Measurements from ENCODE around the gene ABCA1. TPM values are rescaled to one million over a fixed set of nuclear protein-coding genes. Genes with fewer than 3 reads are reported as not detected.
"Not testable (repeated sequence)": the region's sequence is repeated elsewhere in the genome, so short reads cannot be mapped to it uniquely, and the experiment has no call there.

Gene ABCA1
- 1 to 10 TPM in 1 of 2 experiments, under 1 TPM in 1; 0.80 to 1.2 TPM for total RNA-seq
- 1 to 10 TPM in 1 of 2 donors, under 1 TPM in 1; 0.57 to 1.0 TPM for polyA plus RNA-seq

GRCh38 chr9:104927912-104928740 is at the start of gene ABCA1:
TSS of gene ABCA1 (minus strand) at chr9:104928155. CDS start at chr9:104903679, 24,476 bp downstream.
- Mint-ChIP-seq H3K27ac (peak within 1 kb of the TSS in 6 of 7 donors; percentile 60 to 92 (median 80)), H3K36me3 (no peaks in the 10 kb centered on the region), H3K4me3 (peak within 1 kb of the TSS; percentile 90 to 94 (median 91)), H3K27me3 (peaks cover 0 to 14% of the 10 kb centered on the region in 2 donors), H3K4me1 (peaks cover 4 to 19% (median 10%) of the 10 kb centered on the region in 4 donors), H3K9me3 (no peaks in the 10 kb centered on the region)
- Histone ChIP-seq H3K27ac (ENCODE audit: low read depth, low read length) (no peak within 1 kb of the TSS), H3K27me3 (ENCODE audit: insufficient read depth, low read length) (no peaks in the 10 kb centered on the region), H3K36me3 (ENCODE audit: insufficient read depth, low read length) (no peaks in the 10 kb centered on the region), H3K4me3 (ENCODE audit: low read length in 2 of 2) (peak within 1 kb of the TSS; percentile 62 to 69), H3K4me1 (ENCODE audit: insufficient read depth, low read length) (peaks cover 23% of the 10 kb centered on the region), H3K9me3 (ENCODE audit: control insufficient read depth in 1 of 2, low read length in 2 of 2) (no peaks in the 10 kb centered on the region)
- ChIA-PET POLR2A (ENCODE audit: partially characterized antibody) (interaction anchor here (0.6 to 1.5 kb wide), 3 partner anchors 40 to 485 kb away, joined by 3 to 5 read pairs (median 4); no protein-coding TSS in a partner anchor), CTCF (ENCODE audit: partially characterized antibody) (interaction anchor here (0.8 to 4.0 kb wide), 4 partner anchors 16 to 228 kb away, joined by 3 to 28 read pairs (median 3); no protein-coding TSS in a partner anchor)
- DNase-seq, result peak; percentile 56 to 83 (median 65)
- intact Hi-C loops (cut with micrococcal nuclease), result loop anchor here (1.0 to 2.0 kb wide), 3 partner anchors 40 to 317 kb away; partner anchors contain the start of gene SLC44A1

GRCh38 chr9:104977580-104977979 is 49.6 kb upstream of the ABCA1 start:
- ChIA-PET CTCF (ENCODE audit: partially characterized antibody) (no interaction called here), POLR2A (ENCODE audit: partially characterized antibody) (no interaction called here)
- H3K9me3 ChIP-seq (ENCODE audit: control insufficient read depth in 1 of 2, low read length in 2 of 2), result no peaks in the 10 kb centered on the region
- peaks cover 4 to 5% of the 10 kb centered on the region in 2 donors for H3K27me3 Mint-ChIP-seq
- H3K27ac ChIP-seq (ENCODE audit: low read depth, low read length), result no peak overlapping the region
- intact Hi-C loops (cut with micrococcal nuclease), result no loop called here
- no peaks in the 10 kb centered on the region for H3K36me3 Mint-ChIP-seq
- peaks cover 0 to 8% (median 5%) of the 10 kb centered on the region in 4 donors for H3K4me1 Mint-ChIP-seq
- H3K4me1 ChIP-seq (ENCODE audit: insufficient read depth, low read length), result no peaks in the 10 kb centered on the region
- H3K9me3 Mint-ChIP-seq, result no peaks in the 10 kb centered on the region
- H3K27ac Mint-ChIP-seq, result no peak overlapping the region
- no peaks in the 10 kb centered on the region for H3K27me3 ChIP-seq (ENCODE audit: insufficient read depth, low read length)
- no peak overlapping the region for H3K4me3 Mint-ChIP-seq
- DNase-seq, result no peak
- no peak overlapping the region for H3K4me3 ChIP-seq (ENCODE audit: low read length in 2 of 2)
- H3K36me3 ChIP-seq (ENCODE audit: insufficient read depth, low read length), result no peaks in the 10 kb centered on the region

- Mint-ChIP-seq H3K36me3 (no peaks in the 10 kb centered on the region), H3K4me1 (peaks cover 0 to 8% (median 5%) of the 10 kb centered on the region in 4 donors), H3K27ac (peak overlapping the region in 1 of 7 donors; percentile 54), H3K4me3 (no peak overlapping the region), H3K27me3 (peaks cover 6 to 8% of the 10 kb centered on the region in 2 donors), H3K9me3 (no peaks in the 10 kb centered on the region)
- Histone ChIP-seq H3K9me3 (ENCODE audit: control insufficient read depth in 1 of 2, low read length in 2 of 2) (no peaks in the 10 kb centered on the region), H3K4me1 (ENCODE audit: insufficient read depth, low read length) (no peaks in the 10 kb centered on the region), H3K27me3 (ENCODE audit: insufficient read depth, low read length) (no peaks in the 10 kb centered on the region), H3K36me3 (ENCODE audit: insufficient read depth, low read length) (no peaks in the 10 kb centered on the region), H3K4me3 (ENCODE audit: low read length in 2 of 2) (no peak overlapping the region), H3K27ac (ENCODE audit: low read depth, low read length) (no peak overlapping the region)
- CTCF ChIA-PET (ENCODE audit: partially characterized antibody), result no interaction called here
- POLR2A ChIA-PET (ENCODE audit: partially characterized antibody), result no interaction called here
- intact Hi-C loops (cut with micrococcal nuclease), result no loop called here
- no peak for DNase-seq
Measured at GRCh38 chr9:104977168-104977567, 49.2 kb upstream of the ABCA1 start.

GRCh38 chr9:104975966-104976595 is 48.1 kb upstream of the ABCA1 start:
- H3K27me3 Mint-ChIP-seq, result peaks cover 5 to 10% of the 10 kb centered on the region in 2 donors
- H3K27ac Mint-ChIP-seq; H3K27me3 ChIP-seq (ENCODE audit: insufficient read depth, low read length); H3K9me3 ChIP-seq (ENCODE audit: control insufficient read depth in 1 of 2, low read length in 2 of 2); H3K4me3 ChIP-seq (ENCODE audit: low read length in 2 of 2); H3K4me3 Mint-ChIP-seq; H3K36me3 Mint-ChIP-seq; POLR2A ChIA-PET (ENCODE audit: partially characterized antibody); H3K27ac ChIP-seq (ENCODE audit: low read depth, low read length); H3K9me3 Mint-ChIP-seq; DNase-seq; CTCF ChIA-PET (ENCODE audit: partially characterized antibody); H3K4me1 Mint-ChIP-seq; H3K36me3 ChIP-seq (ENCODE audit: insufficient read depth, low read length); intact Hi-C loops (cut with micrococcal nuclease); H3K4me1 ChIP-seq (ENCODE audit: insufficient read depth, low read length): not testable (repeated sequence)

- DNase-seq, result no peak
- Mint-ChIP-seq H3K4me3 (no peak overlapping the region), H3K9me3 (no peaks in the 10 kb centered on the region), H3K27me3 (peaks cover 7 to 11% of the 10 kb centered on the region in 2 donors), H3K36me3 (no peaks in the 10 kb centered on the region), H3K4me1 (peaks cover 2 to 6% (median 5%) of the 10 kb centered on the region in 4 donors), H3K27ac (no peak overlapping the region)
- no peaks in the 10 kb centered on the region for H3K4me1 ChIP-seq (ENCODE audit: insufficient read depth, low read length)
- H3K36me3 ChIP-seq (ENCODE audit: insufficient read depth, low read length), result no peaks in the 10 kb centered on the region
- H3K4me3 ChIP-seq (ENCODE audit: low read length in 2 of 2), result no peak overlapping the region
- H3K9me3 ChIP-seq (ENCODE audit: control insufficient read depth in 1 of 2, low read length in 2 of 2), result no peaks in the 10 kb centered on the region
- intact Hi-C loops (cut with micrococcal nuclease), result no loop called here
- CTCF ChIA-PET (ENCODE audit: partially characterized antibody), result interaction anchor here (1.4 to 1.5 kb wide), 2 partner anchors 17 to 47 kb away, joined by 3 read pairs; no protein-coding TSS in a partner anchor
- no peaks in the 10 kb centered on the region for H3K27me3 ChIP-seq (ENCODE audit: insufficient read depth, low read length)
- POLR2A ChIA-PET (ENCODE audit: partially characterized antibody), result no interaction called here
- H3K27ac ChIP-seq (ENCODE audit: low read depth, low read length), result no peak overlapping the region
Measured at GRCh38 chr9:104974053-104974962, 46.4 kb upstream of the ABCA1 start.

- H3K4me3 ChIP-seq (ENCODE audit: low read length in 2 of 2), result no peak overlapping the region
- peaks cover 14% of the 10 kb centered on the region for H3K4me1 ChIP-seq (ENCODE audit: insufficient read depth, low read length)
- POLR2A ChIA-PET (ENCODE audit: partially characterized antibody), result no interaction called here
- H3K27ac ChIP-seq (ENCODE audit: low read depth, low read length), result no peak overlapping the region
- Mint-ChIP-seq H3K36me3 (peaks cover 0 to 4% of the 10 kb centered on the region in 2 donors), H3K4me1 (peaks cover 6 to 19% (median 17%) of the 10 kb centered on the region in 4 donors), H3K27ac (no peak overlapping the region), H3K27me3 (peaks cover 7 to 17% of the 10 kb centered on the region in 2 donors), H3K9me3 (no peaks in the 10 kb centered on the region), H3K4me3 (no peak overlapping the region)
- no peak for DNase-seq
- H3K36me3 ChIP-seq (ENCODE audit: insufficient read depth, low read length), result no peaks in the 10 kb centered on the region
- intact Hi-C loops (cut with micrococcal nuclease), result no loop called here
- H3K27me3 ChIP-seq (ENCODE audit: insufficient read depth, low read length), result no peaks in the 10 kb centered on the region
- CTCF ChIA-PET (ENCODE audit: partially characterized antibody), result interaction anchor here (1.0 kb wide), 1 partner anchor 27 kb away, joined by 3 read pairs; no protein-coding TSS in a partner anchor
- H3K9me3 ChIP-seq (ENCODE audit: control insufficient read depth in 1 of 2, low read length in 2 of 2), result no peaks in the 10 kb centered on the region
Measured at GRCh38 chr9:104972242-104972866, 44.4 kb upstream of the ABCA1 start.
